ENCODE measurements around the gene MAPK12. TPM values are rescaled to one million over a fixed set of nuclear protein-coding genes. Genes with fewer than 3 reads are reported as not detected.

MAPK12 gene
- total RNA-seq, 1 experiment from 2014 or later: 6.7 TPM

- DNase-seq (ENCODE audit: low read depth): no peak
These were observed 28.9 kb downstream of the MAPK12 start for GRCh38 chr22:50232481-50233151.

DNA sequence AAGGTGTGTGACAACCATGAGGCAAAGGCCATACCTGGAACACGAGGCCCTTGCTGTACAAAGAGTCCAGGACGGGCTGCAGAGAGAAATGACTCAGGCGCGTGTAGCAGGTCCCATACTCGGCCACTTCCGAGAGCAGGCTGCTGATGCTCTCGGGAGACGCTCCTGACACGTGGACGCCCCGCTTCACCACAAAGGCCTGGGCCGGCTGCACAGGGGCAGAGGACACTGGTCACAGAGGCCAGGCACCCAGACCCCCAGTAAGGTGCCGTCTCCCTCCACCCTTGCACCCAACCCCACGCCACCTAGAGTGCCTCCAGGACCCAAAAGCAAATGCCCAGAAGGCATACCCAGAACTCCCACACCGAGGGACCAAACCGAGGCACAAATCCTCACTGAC, 32.1 kb downstream of the MAPK12 start:
- no peak for DNase-seq (ENCODE audit: low read depth)

- no peak for DNase-seq (ENCODE audit: low read depth)
These were observed 33.1 kb downstream of the MAPK12 start for GRCh38 chr22:50228366-50228765.

DNA sequence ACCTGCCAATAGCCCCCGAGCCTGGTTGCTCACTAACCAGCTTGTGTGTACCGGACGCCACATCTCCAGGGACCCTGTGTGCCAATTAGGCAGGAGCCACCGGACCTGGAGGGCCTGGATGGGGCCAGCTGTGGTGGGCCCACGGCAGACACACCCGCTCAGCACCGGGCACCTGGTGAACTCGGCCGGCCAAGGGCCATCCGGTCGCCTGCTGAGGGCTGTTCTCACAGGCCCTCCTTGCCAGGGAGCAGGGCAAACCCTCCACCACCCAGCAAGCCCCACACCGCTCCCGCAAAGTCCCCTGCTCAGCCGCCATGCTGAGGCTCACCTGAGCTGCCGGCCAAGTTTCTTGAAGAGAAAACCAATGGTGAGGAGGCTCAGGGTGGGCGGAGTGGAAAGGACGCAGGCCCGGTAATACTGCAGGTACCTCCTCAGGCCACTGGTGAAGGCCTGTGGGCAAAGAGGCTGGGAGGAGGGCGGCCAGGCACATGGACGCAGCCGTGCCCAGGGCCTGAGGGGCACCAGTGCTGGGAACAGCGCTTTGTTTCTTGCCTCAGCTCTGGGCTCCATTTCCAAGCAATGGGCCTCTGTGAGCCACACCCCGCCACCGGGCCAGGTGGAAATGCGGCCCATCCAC, 33.8 kb downstream of the MAPK12 start:
- DNase-seq (ENCODE audit: low read depth): no peak

GRCh38 chr22:50226875-50227165, 34.7 kb downstream of the MAPK12 start:
- DNase-seq (ENCODE audit: low read depth): no peak

- DNase-seq (ENCODE audit: low read depth): no peak
These were observed 35.2 kb downstream of the MAPK12 start for GRCh38 chr22:50226063-50226874.

- no peak for DNase-seq (ENCODE audit: low read depth)
These were observed 36.1 kb downstream of the MAPK12 start for GRCh38 chr22:50225200-50225969.

DNA sequence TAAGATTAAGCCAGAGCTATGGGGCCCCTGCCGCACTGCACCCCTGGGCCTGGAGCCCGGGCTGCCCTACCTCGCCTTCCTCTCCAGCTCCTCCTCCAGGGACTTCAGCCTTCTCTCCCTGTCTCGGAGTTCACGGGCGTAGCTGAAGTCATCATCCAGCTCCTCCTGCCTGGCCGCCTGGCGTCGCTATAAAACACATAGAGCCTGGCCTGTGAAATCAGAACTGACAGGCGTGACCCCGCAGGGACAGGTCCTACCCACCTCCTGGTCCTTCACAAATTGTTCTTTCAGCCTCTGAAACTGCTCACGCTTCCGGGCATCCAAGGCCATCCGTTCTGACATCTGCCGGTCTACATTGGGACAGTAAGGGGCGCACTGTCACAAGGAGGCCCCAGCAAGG, 37.4 kb downstream of the MAPK12 start:
- DNase-seq (ENCODE audit: low read depth): no peak

DNA sequence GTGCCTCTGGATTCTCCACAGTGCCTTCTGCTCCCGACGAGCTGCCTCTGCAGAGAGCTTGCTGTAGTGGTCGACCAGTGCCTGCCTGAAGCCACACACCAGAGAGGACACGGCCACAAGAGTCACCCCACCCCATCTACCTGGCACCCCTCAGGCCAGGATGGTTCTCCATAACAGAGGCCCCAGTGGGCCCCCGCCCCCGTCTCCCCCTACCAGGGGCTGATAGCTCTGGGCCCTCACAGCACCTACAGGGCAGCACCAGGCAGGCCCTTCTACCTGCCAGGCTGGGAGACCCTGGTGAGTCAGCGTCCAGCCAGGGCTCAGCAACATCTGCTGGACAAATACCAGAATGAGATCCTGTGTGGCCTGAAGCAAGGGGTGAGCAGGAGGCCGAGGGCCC, 39.0 kb downstream of the MAPK12 start:
- no peak for DNase-seq (ENCODE audit: low read depth)

- DNase-seq (ENCODE audit: low read depth): no peak
These were observed 39.8 kb downstream of the MAPK12 start for GRCh38 chr22:50221410-50222300.

DNA sequence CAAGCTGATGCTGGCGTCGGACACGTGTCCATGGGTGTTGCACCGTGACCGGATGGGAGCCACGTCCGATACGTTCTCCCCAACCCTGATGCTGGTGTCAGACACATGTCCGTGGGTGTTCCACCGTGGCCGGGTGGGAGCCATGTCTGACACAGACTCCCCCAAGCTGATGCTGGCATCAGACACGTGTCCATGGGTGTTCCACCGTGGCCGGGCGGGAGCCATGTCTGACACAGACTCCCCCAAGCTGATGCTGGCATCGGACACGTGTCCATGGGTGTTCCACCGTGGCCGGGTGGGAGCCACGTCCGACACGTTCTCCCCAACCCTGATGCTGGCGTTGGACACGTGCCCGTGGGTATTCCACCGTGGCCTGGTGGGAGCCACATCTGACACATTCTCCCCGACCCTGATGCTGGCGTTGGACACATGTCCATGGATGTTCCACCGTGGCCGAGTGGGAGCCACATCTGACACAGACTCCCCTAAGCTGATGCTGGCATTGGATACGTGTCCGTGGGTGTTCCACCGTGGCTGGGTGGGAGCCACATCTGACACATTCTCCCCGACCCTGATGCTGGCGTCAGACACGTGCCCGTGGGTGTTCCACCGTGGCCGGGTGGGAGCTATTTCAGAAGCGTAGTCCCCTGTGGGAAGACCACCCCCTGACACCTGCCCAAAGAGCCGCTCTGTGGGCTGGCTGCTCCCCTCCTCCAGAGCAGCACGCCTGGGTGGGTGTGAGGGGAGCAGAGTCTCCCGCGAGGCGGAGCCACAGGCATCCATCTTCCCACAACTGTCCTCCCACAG, 40.7 kb downstream of the MAPK12 start:
- no peak for DNase-seq (ENCODE audit: low read depth)

- DNase-seq (ENCODE audit: low read depth): no peak
These were observed 41.5 kb downstream of the MAPK12 start for GRCh38 chr22:50219800-50220602.

DNA sequence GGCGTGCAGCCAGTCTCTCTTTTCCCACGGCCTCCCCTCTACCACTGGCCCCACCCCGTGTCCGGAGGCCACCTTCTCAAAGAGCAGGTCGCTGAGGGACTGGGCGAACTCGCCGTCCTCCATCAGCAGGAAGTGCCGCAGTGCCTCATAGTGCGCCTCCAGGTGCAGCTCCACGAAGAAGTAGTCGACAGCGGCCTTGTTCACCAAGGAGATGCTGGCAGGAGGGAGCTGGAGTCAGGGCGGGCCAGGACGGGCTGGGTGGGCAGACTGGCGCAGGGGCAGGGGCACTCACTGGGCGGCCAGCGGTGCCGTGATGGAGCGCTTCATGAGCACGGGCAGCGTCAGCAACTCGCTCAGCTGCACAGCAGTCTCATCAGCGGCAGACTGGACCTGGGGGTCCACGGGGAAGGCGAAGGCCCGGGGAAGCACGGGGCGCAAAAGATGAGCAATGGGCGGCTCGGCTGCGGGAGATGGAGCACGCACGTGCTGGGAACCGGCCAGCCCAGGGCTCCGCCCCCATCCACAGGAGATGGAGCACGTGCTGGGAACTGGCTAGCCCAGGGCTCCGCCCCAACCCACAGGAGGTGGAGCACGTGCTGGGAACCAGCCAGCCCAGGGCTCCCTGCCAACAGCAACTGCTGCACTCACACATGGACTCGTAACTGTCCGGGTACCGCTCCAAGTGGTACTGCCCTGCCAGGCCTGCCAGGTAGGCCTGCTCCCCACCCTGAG, 42.3 kb downstream of the MAPK12 start:
- DNase-seq (ENCODE audit: low read depth): peak; percentile 45

- DNase-seq (ENCODE audit: low read depth): no peak
These were observed 43.1 kb downstream of the MAPK12 start for GRCh38 chr22:50218153-50218995.

DNA sequence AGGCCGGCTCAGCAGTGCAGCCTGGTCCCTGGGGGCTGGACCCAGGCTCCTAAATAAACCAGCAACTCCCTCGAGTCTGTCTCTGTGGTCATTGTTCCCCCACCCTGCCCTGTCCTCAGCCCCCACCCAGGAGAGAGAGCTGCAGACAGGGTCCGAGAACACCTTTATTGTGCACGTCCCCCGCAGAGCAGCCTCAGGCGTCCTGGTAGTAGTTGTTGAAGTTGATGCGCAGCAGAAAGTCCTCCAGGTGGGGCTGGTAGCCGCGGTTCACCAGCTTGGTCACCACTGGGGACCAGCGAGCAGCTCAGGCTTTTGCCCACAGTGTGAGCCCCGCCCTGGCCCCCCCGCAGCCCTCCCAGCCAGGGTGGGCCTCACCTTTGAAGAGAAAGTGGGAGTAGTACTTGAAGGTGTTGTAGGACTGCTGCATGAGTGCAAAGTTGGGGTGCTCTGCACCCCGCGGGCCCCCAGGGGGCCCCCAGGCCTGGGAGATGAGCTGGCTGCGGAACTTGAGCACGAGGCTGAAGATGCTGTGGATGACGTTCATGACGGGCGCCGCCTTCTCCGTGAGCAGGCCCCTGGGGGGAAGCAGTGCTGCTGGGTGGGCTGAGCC, 43.8 kb downstream of the MAPK12 start:
- DNase-seq (ENCODE audit: low read depth): no peak

GRCh38 chr22:50216684-50217520, 44.6 kb downstream of the MAPK12 start:
- DNase-seq (ENCODE audit: low read depth): no peak
